Activated CD4-positive, alpha-beta T cell treated with anti-CD3 and anti-CD28 coated beads, Interleukin-2, amount 10 ng/mL, durations not matched to agents 24 days and 14 days (primary cell): ENCODE results near the gene EGLN1. TPM values are rescaled to one million over a fixed set of nuclear protein-coding genes. Genes with fewer than 3 reads are reported as not detected.

Experiments
- DNase-seq: peaks from one replicate; pipeline ENCODE4 v3.0.0; 2022
- H3K27ac Mint-ChIP-seq: one replicate; pipeline ENCODE4 v1.8.0; 2022; ENCODE audit warnings: mild to moderate bottlenecking, mixed read lengths
- H3K27me3 Mint-ChIP-seq: one replicate; pipeline ENCODE4 v1.8.0; 2022; ENCODE audit warnings: mixed read lengths
- H3K36me3 Mint-ChIP-seq: one replicate; pipeline ENCODE4 v1.8.0; 2022; ENCODE audit warnings: low read depth, mild to moderate bottlenecking, mixed read lengths
- H3K4me1 Mint-ChIP-seq: one replicate; pipeline ENCODE4 v1.8.0; 2021; ENCODE audit warnings: mixed read lengths
- H3K4me3 Mint-ChIP-seq: one replicate; pipeline ENCODE4 v1.8.0; 2022; ENCODE audit warnings: mild to moderate bottlenecking, moderate library complexity, mixed read lengths
- H3K9me3 Mint-ChIP-seq: one replicate; pipeline ENCODE4 v1.8.0; 2021; ENCODE audit warnings: mixed read lengths
- intact Hi-C: fragments of 100-400 bp; cut with micrococcal nuclease; formaldehyde crosslinking; loops from one replicate; pipeline ENCODE4 v1.15.1; 2023
- total RNA-seq: library from RNA; stranded (reverse); gene quantifications from 2 replicates; pipeline ENCODE4 v1.2.3, GENCODE V29; 2022

Gene EGLN1
- total RNA-seq, 1 donor from 2014 or later: 21.4 TPM

DNA sequence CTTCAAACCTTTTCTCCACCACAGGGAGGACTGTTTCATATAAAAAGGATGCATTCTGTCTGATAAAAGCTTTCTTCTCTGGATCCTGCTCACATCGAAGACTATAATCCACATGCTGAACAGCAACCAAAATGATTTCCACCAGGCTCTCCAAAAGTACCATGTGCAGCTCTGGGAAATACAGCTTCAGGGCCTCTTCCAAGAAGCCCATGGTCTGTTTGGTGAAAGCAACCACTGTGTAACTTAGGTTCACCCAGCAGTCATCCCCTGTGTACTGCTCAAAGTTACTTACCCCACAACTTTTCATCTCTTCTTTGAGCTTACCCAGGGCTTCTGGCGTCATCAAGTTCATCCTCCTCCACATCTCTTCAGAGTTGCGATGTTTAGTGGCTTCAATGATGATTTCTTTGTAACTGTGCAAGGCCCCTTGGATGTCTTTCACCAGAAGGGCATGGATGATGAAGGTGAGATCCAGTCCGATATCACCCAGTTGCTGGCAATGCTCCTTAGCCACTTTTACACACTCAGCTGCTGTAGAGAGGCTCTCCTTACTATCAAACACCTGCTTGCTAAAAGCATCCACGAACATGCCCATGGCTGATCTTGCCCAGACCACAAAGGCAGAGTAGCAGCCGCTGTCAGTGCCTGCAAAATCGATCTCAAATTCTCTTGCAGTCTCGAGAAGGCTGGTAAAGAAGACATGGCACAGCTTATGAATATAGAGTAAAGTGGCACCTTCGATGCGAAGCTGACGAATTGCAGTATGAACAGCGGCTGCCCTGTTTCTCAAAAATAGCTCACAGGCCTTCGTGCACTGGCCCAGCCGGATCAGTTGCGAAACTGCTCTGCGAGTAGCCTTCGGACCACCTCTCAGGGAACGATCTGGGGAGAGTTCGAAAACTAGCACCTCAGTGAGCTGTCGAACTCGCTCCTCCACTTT lies 86.2 kb downstream of the EGLN1 start:
- Mint-ChIP-seq H3K4me3 (peak overlapping the region; percentile 95), H3K36me3 (peaks cover 30% of the 10 kb centered on the region), H3K4me1 (peaks cover 41% of the 10 kb centered on the region), H3K9me3 (peaks cover 3% of the 10 kb centered on the region), H3K27me3 (peaks cover 3% of the 10 kb centered on the region), H3K27ac (peak overlapping the region; percentile 69)
- DNase-seq: peak; percentile 64
- intact Hi-C loops: loop anchor here (10.0 kb wide), 1 partner anchor 361 kb away; the partner anchor contains the start of genes ARV1 and TTC13

DNA sequence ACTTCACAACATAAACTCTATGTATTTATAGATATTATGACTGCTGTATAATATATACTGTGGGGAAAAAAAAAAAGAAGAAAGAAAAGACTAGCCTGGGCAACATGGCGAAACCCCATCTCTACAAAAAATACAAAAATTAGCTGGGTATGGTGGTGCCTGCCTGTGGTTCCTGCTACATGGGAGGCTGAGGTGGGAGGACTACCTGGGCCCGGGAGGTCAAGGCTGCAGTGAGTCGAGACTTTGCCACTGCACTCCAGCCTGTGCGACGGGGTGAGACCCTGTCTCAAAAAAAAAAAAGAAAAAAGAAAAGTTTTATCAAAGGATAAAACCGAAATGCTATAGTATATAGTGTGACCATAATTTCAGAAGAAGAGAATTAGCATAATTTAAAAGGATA lies 87.1 kb downstream of the EGLN1 start:
- Mint-ChIP-seq H3K9me3 (peaks cover 3% of the 10 kb centered on the region), H3K27ac (no peak overlapping the region), H3K36me3 (peaks cover 27% of the 10 kb centered on the region), H3K4me3 (peak overlapping the region; percentile 55), H3K4me1 (peaks cover 36% of the 10 kb centered on the region), H3K27me3 (peaks cover 3% of the 10 kb centered on the region)
- intact Hi-C loops: loop anchor here (10.0 kb wide), 1 partner anchor 360 kb away; the partner anchor contains the start of genes ARV1 and TTC13
- no peak for DNase-seq

DNA sequence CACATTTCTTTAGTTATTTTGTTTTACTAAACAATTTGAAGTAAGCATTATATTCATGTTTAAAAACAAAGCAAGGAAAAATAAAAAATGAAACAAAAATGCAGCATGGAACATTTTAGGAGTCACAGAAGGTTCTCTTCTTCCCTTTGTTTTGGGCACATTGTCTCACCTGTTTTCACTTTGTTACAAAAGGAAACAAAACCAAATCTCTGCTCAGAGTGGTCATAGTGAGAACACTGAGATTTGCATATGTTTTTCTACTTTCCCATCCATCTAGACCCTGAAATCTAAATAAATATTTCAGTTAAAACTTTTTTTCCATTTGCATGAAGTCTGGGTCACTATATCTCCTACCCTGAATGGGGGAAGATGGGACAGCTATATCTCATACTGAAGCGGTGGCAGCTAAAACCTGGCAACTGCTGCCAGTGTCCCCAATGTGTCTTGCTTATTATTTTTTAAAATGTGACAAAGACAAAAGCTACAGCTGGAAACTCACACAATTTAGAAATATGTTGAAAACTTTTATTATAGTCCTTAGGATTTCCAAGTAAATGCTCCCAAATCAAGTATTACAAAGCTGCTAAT lies 87.9 kb downstream of the EGLN1 start:
- Mint-ChIP-seq H3K4me1 (peaks cover 31% of the 10 kb centered on the region), H3K4me3 (peak overlapping the region; percentile 55), H3K27ac (no peak overlapping the region), H3K36me3 (peaks cover 25% of the 10 kb centered on the region), H3K27me3 (peaks cover 3% of the 10 kb centered on the region), H3K9me3 (peaks cover 3% of the 10 kb centered on the region)
- intact Hi-C loops: loop anchor here (10.0 kb wide), 1 partner anchor 359 kb away; the partner anchor contains the start of genes ARV1 and TTC13
- DNase-seq: no peak

DNA sequence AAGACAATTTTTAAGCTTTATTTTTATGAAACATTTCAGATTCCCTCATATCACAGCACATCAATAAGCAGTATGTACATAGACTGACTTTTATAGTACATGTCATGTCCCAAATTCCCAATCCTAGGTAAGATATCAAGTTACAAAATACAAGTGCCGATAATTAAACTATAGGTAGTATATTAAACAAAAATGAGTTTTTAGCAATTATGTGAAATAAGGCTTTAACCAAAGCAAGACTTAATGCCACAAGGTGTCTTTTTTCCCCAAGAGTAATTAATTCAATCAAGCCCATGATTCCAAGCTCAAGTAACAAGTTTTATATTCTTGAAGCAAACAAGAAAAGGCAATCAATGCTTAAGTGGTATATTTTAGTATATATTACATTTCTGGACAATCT lies 89.3 kb downstream of the EGLN1 start:
- H3K27ac Mint-ChIP-seq: no peak overlapping the region
- H3K9me3 Mint-ChIP-seq: peaks cover 2% of the 10 kb centered on the region
- H3K4me3 Mint-ChIP-seq: no peak overlapping the region
- peaks cover 24% of the 10 kb centered on the region for H3K36me3 Mint-ChIP-seq
- no peak for DNase-seq
- intact Hi-C loops: loop anchor here (10.0 kb wide), 1 partner anchor 358 kb away; the partner anchor contains the start of genes ARV1 and TTC13
- peaks cover 2% of the 10 kb centered on the region for H3K27me3 Mint-ChIP-seq
- H3K4me1 Mint-ChIP-seq: peaks cover 27% of the 10 kb centered on the region

DNA sequence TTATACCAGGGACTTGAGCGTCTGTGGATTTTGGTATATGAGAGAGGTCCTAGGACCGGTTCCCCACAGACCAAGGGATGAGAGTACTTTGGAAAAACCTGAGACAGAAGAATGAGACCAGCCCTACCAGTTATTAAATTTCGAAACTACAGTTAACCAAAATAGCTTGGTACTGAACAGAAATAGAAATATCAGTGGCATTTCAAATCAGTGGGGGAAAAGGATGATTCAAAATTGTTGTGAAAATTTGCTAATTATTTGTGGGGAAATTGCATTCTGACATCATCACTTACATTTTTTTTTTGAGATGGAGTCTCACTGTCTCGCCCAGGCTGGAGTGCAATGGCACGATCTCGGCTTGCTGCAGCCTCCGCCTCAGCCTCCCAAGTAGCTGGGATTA lies 92.6 kb downstream of the EGLN1 start:
- H3K4me1 Mint-ChIP-seq: peaks cover 7% of the 10 kb centered on the region
- intact Hi-C loops: no loop called here
- H3K4me3 Mint-ChIP-seq: no peak overlapping the region
- no peak for DNase-seq
- H3K27me3 Mint-ChIP-seq: peaks cover 2% of the 10 kb centered on the region
- peaks cover 11% of the 10 kb centered on the region for H3K36me3 Mint-ChIP-seq
- no peaks in the 10 kb centered on the region for H3K9me3 Mint-ChIP-seq
- H3K27ac Mint-ChIP-seq: no peak overlapping the region

DNA sequence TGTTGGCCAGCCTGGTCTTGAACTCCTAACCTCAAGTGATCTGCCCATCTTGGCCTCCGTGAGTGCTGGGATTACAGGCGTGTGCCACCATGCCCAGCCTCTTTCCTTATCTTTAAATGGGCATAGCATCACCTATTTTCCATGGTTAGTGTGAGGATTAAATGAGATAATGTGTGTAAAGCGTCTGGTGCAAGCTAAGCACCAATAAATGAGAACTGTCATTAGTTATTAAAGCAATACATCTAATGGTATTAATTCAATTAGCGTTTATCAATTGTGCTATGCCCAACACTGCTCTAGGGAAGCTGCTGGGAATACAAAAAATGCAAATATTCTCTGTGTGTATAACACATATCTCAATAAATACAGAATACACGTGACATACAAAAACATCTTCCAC lies 94.5 kb downstream of the EGLN1 start:
- Mint-ChIP-seq H3K4me1 (no peaks in the 10 kb centered on the region), H3K9me3 (no peaks in the 10 kb centered on the region), H3K27ac (no peak overlapping the region), H3K27me3 (peaks cover 10% of the 10 kb centered on the region), H3K36me3 (peaks cover 3% of the 10 kb centered on the region), H3K4me3 (no peak overlapping the region)
- intact Hi-C loops: no loop called here
- DNase-seq: no peak

DNA sequence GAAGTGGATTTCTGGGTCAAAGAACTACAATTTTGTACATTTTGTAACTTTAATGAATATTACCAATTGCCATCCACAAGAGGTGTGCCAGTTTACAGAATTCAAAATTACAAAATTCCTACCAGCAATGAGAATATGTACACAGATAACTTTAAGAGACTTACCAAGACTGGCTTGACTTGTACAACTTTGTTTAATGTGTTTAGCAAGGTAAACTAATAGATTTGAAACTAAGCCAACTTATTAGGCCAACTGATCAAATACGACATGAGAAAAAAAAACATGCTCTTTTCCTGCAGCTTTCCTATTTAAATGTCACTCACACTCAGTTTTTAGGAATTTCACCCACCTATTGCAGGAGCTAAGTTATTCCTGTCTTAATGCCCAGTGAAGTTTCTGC lies 95.8 kb downstream of the EGLN1 start:
- DNase-seq: no peak
- Mint-ChIP-seq H3K36me3 (no peaks in the 10 kb centered on the region), H3K27me3 (peaks cover 10% of the 10 kb centered on the region), H3K27ac (no peak overlapping the region), H3K4me1 (no peaks in the 10 kb centered on the region), H3K9me3 (no peaks in the 10 kb centered on the region), H3K4me3 (no peak overlapping the region)
- intact Hi-C loops: no loop called here

DNA sequence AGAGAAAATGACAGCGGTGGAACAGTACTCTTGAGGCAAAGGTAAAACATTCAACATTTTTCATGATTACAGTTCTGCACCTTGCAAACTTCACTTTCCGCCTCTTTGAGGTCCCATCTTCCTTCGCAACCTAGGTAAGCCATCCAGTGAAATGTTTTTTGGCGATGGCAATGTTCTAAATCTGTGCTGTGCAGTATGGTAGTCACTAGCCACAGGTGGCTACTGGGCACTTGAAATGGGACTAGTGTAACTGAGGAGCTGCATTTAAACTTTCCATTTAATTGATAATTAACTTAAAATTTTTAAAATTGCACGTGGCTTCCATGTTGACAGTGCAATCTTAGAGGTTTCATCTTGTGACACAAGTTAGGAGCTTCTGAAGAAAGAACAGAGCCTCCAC lies 97.4 kb downstream of the EGLN1 start:
- Mint-ChIP-seq H3K36me3 (no peaks in the 10 kb centered on the region), H3K4me1 (no peaks in the 10 kb centered on the region), H3K27ac (no peak overlapping the region), H3K4me3 (no peak overlapping the region), H3K9me3 (no peaks in the 10 kb centered on the region), H3K27me3 (peaks cover 10% of the 10 kb centered on the region)
- DNase-seq: no peak
- intact Hi-C loops: no loop called here

DNA sequence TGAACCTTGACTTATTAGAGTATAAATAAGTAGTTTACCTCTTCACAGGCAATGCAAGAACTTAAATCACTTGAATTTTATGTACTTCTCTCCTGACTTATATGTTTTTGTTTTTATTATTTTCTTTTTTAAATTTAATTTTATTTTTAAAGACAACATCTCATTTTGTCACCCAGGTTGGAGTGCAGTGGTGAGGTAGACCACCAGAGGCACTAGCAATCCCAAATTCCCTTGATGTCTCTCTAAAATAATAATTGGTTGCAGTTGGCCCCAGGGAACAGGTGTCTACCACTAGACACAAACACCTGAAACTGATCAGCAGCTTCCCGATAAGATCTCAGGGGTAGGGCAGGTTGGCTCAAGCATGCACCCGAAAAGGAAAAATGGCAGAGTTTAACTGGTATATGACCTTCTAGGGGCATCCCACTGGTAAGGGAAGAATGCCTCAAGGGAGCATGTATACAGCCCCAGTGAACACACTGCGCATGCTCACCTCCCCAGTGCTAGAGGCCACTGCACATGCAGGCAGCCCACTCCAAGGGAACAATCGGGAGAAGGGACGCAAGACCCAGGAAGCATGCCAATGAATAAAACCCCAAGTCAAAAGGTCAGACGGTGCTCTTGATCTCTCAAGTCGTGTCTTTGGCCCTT lies 99.1 kb downstream of the EGLN1 start:
- Mint-ChIP-seq H3K36me3 (no peaks in the 10 kb centered on the region), H3K9me3 (no peaks in the 10 kb centered on the region), H3K27me3 (peaks cover 10% of the 10 kb centered on the region), H3K27ac (no peak overlapping the region), H3K4me3 (no peak overlapping the region), H3K4me1 (no peaks in the 10 kb centered on the region)
- DNase-seq: no peak
- intact Hi-C loops: no loop called here

DNA sequence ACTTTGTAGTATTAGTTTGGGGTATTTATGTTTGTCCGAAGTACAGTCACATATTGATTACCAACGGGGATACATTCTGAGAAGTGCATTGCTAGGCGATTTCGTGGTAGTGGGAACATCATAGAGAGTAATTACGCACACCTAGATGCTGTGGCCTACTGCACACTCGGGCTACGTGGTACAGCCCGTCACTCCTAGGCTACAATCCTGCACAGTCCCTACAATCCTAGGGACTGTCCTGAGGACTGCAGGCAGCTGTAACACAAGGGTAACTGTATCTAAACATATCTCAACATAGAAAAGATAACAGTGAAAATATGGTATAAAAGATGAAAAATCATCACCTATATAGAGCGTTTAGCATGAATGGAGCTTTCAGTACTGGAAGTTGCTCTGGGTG lies 103.0 kb downstream of the EGLN1 start:
- Mint-ChIP-seq H3K36me3 (no peaks in the 10 kb centered on the region), H3K4me3 (no peak overlapping the region), H3K4me1 (peaks cover 3% of the 10 kb centered on the region), H3K27me3 (peaks cover 10% of the 10 kb centered on the region), H3K27ac (no peak overlapping the region), H3K9me3 (no peaks in the 10 kb centered on the region)
- no peak for DNase-seq
- intact Hi-C loops: loop anchor here (5.0 kb wide), 1 partner anchor 283 kb away; no protein-coding TSS in a partner anchor

DNA sequence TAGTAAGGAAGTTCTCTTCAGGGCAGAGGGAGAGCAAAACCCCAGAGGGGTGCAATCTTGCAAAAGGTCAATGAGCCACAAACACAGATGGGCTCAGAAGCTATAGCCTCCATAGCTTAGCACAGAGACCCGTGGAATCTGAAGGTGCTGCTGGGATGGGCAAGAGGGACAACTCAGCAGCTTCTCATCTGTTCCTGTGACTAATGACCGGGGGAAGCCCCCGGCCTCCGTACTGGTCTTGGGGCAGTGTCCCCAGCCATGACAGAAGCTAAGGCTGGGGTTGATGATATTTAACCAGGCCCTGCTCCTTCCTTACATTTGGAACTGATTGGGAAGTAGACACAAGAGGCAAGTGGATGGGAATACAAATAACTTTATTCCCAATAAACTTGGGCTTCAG lies 103.5 kb downstream of the EGLN1 start:
- intact Hi-C loops: loop anchor here (5.0 kb wide), 1 partner anchor 284 kb away; no protein-coding TSS in a partner anchor
- peaks cover 3% of the 10 kb centered on the region for H3K4me1 Mint-ChIP-seq
- H3K36me3 Mint-ChIP-seq: no peaks in the 10 kb centered on the region
- no peaks in the 10 kb centered on the region for H3K9me3 Mint-ChIP-seq
- no peak overlapping the region for H3K4me3 Mint-ChIP-seq
- no peak for DNase-seq
- H3K27ac Mint-ChIP-seq: no peak overlapping the region
- peaks cover 6% of the 10 kb centered on the region for H3K27me3 Mint-ChIP-seq

DNA sequence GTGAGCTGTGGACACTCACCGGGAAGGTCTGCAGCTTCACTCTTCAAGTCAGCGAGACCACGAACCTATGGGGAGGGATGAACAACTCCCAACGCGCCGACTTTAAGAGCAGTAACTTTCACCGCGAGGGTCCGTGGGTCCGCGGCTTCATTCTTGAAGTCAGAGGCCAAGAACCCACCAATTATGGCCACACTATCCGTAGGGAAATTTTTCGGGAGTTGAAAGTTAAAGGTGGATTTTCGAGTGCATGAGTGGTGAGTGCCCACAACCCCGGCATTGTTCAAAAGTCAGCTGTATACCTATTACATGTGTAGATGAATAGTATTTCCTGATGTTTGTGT lies 104.1 kb downstream of the EGLN1 start:
- DNase-seq: no peak
- intact Hi-C loops: loop anchor here (5.0 kb wide), 1 partner anchor 284 kb away; no protein-coding TSS in a partner anchor
- H3K9me3 Mint-ChIP-seq: no peaks in the 10 kb centered on the region
- H3K4me1 Mint-ChIP-seq: peaks cover 3% of the 10 kb centered on the region
- H3K4me3 Mint-ChIP-seq: no peak overlapping the region
- H3K36me3 Mint-ChIP-seq: no peaks in the 10 kb centered on the region
- H3K27me3 Mint-ChIP-seq: peaks cover 4% of the 10 kb centered on the region
- no peak overlapping the region for H3K27ac Mint-ChIP-seq

DNA sequence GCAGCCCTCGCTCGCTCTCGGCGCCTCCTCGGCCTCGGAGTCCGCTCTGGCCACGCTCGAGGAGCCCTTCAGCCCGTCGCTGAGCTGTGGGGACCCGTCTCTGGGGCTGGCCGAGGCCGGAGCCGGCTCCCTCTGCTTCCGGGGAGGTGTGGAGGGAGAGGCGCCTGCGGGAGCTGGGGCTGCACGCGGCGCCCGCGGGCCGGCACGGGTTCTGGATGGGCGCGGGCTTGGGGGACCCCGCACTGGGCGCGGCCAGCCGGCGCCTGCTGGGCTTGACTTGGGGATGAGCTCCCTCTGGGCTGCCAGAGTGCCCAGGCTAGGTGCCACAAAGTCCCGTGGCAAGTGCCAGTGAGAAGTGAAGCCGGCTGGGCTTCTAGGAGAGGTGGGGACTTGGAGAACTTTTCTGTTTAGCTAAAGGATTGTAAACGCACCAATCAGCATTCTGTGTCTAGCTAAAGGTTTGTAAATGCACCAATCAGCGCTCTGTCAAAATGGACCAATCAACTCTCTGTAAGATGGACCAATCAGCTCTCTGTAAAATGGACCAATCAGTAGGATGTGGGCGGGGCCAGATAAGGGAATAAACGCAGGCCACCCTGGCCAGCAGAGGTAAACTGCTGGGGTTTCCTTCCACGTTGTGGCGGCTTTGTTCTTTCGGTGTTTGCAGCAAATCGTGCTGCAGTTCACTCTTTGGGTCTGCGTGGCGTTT lies 104.6 kb downstream of the EGLN1 start:
- Mint-ChIP-seq H3K4me1 (peaks cover 3% of the 10 kb centered on the region), H3K4me3 (no peak overlapping the region), H3K9me3 (no peaks in the 10 kb centered on the region), H3K36me3 (no peaks in the 10 kb centered on the region), H3K27ac (no peak overlapping the region), H3K27me3 (peaks cover 4% of the 10 kb centered on the region)
- intact Hi-C loops: loop anchor here (5.0 kb wide), 1 partner anchor 285 kb away; no protein-coding TSS in a partner anchor
- no peak for DNase-seq
